Trophoblast cell (in vitro differentiated cells and primary cell): Measurements from ENCODE around the gene SHANK1.

ENCODE experiments used
- DNase-seq, 2 donors: peaks; one replicate each; pipeline ENCODE4 v3.0.0-alpha.2; 2016
- H2AFZ ChIP-seq: 2 replicates; pipeline ENCODE4 v1.6.1; 2013; ENCODE audit warnings: low read length, moderate library complexity, mild to moderate bottlenecking; ENCODE audit not compliant: insufficient read depth, poor library complexity
- H2AK5ac ChIP-seq: 2 replicates; pipeline ENCODE4 v1.6.1; 2013; ENCODE audit warnings: mild to moderate bottlenecking, low read length
- H2BK120ac ChIP-seq: 2 replicates; pipeline ENCODE4 v1.6.1; 2013; ENCODE audit warnings: low read length, mild to moderate bottlenecking, moderate library complexity; ENCODE audit not compliant: insufficient read depth, poor library complexity
- H2BK12ac ChIP-seq: 2 replicates; pipeline ENCODE4 v1.6.1; 2013; ENCODE audit warnings: mild to moderate bottlenecking, low read length, moderate library complexity
- H2BK5ac ChIP-seq: 2 replicates; pipeline ENCODE4 v1.6.1; 2013; ENCODE audit warnings: low read length, low read depth, moderate library complexity, mild to moderate bottlenecking; ENCODE audit not compliant: poor library complexity
- H3K14ac ChIP-seq: 2 replicates; pipeline ENCODE4 v1.6.1; 2013; ENCODE audit warnings: mild to moderate bottlenecking, low read length
- H3K18ac ChIP-seq: 2 replicates; pipeline ENCODE4 v1.6.1; 2013; ENCODE audit warnings: mild to moderate bottlenecking, low read length
- H3K23ac ChIP-seq: 2 replicates; pipeline ENCODE4 v1.6.1; 2013; ENCODE audit warnings: low read length
- H3K27ac ChIP-seq: 2 replicates; pipeline ENCODE4 v1.5.1; 2013; ENCODE audit warnings: low read depth, mild to moderate bottlenecking, inconsistent platforms, low read length, moderate library complexity
- H3K27me3 ChIP-seq: 2 replicates; pipeline ENCODE4 v1.6.1; 2013; ENCODE audit warnings: inconsistent platforms, mild to moderate bottlenecking, low read length, moderate library complexity; ENCODE audit not compliant: insufficient read depth
- H3K36me3 ChIP-seq, 2 experiments: 1 replicate in 1 of 2; 2 replicates in 1 of 2; pipeline ENCODE4 v1.6.1; 2013; ENCODE audit warnings: low read length in 2 of 2, mild to moderate bottlenecking in 2 of 2, moderate library complexity in 1 of 2; ENCODE audit not compliant: insufficient read depth in 2 of 2, control insufficient read depth in 1 of 2
- H3K4ac ChIP-seq: 2 replicates; pipeline ENCODE4 v1.6.1; 2013; ENCODE audit warnings: low read depth, mild to moderate bottlenecking, low read length, moderate library complexity
- H3K4me1 ChIP-seq, 2 experiments: 1 replicate in 1 of 2; 2 replicates in 1 of 2; pipeline ENCODE4 v1.6.1; 2013; ENCODE audit warnings: low read length in 2 of 2, mild to moderate bottlenecking in 2 of 2, moderate library complexity in 1 of 2; ENCODE audit not compliant: insufficient read depth in 2 of 2, control insufficient read depth in 1 of 2
- H3K4me2 ChIP-seq: 2 replicates; pipeline ENCODE4 v1.6.1; 2013; ENCODE audit warnings: inconsistent platforms, mild to moderate bottlenecking, low read length, moderate library complexity
- H3K4me3 ChIP-seq: 2 replicates; pipeline ENCODE4 v1.5.1; 2013; ENCODE audit warnings: mild to moderate bottlenecking, low read depth, low read length, inconsistent platforms
- H3K79me1 ChIP-seq: one replicate; pipeline ENCODE4 v1.6.1; 2013; ENCODE audit warnings: low read length
- H3K79me2 ChIP-seq: 2 replicates; pipeline ENCODE4 v1.6.1; 2013; ENCODE audit warnings: low read length, mild to moderate bottlenecking; ENCODE audit not compliant: control insufficient read depth, insufficient read depth, poor library complexity
- H3K9ac ChIP-seq: 2 replicates; pipeline ENCODE4 v1.6.1; 2013; ENCODE audit warnings: mild to moderate bottlenecking, low read length
- H3K9me3 ChIP-seq: 2 replicates; pipeline ENCODE4 v1.6.1; 2013; ENCODE audit warnings: low read depth, mild to moderate bottlenecking, control low read depth, inconsistent platforms, low read length; ENCODE audit not compliant: insufficient read depth
- H4K12ac ChIP-seq: 2 replicates; pipeline ENCODE4 v1.6.1; 2013; ENCODE audit warnings: low read depth, mild to moderate bottlenecking, low read length, moderate library complexity
- H4K8ac ChIP-seq: 2 replicates; pipeline ENCODE4 v1.6.1; 2013; ENCODE audit warnings: low read depth, mild to moderate bottlenecking, low read length, moderate library complexity
- H4K91ac ChIP-seq: one replicate; pipeline ENCODE4 v1.6.1; 2013; ENCODE audit warnings: low read depth, mild to moderate bottlenecking, low read length, moderate library complexity
- WGBS: extraction: QIAGEN DNeasy Blood & Tissue Kit; methylation state at CpG from one replicate; pipeline ENCODE4 v1.1.7; 2013; ENCODE audit warnings: missing lambda C conversion rate; ENCODE audit not compliant: insufficient read length, insufficient coverage; ENCODE audit errors: extremely low coverage; 5-methylcytosine and 5-hydroxymethylcytosine counted together

SHANK1 gene

GRCh38 chr19:50667759-50668231 lies 51.8 kb downstream of the SHANK1 start:
- Histone ChIP-seq H3K4ac (no peak overlapping the region), H4K12ac (no peak overlapping the region)
- no CpG with 5 or more reads among the region's 58 CpGs for WGBS

DNA sequence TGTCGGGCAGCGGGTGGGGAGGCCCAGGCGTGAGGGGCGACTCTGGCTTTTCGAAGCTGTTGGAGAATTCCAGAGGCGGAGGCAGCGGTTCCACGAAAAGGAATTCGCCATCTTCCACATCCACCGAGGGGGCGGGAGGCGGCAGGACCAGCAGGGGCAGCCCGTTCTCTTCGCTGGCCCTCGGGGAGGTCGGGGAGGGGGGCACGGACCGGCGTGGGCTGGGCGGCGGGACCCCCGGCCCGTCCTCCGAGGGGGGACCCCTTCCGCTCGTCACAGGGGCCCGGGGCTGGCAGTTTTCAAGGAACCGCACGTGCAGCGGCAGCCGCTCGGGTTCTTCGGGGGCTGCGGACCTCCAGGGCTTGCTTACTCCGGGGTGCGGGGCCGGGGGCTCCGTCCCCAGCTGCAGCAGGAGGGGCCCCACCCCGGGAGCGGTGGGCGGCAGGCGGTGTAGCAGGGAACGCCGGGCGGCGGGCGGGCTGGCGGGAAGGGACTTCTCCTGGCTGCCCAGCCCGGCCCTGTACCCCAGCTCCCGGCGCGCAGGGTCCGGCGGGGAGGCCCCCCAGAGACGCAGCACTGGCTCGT lies 52.3 kb downstream of the SHANK1 start:
- Histone ChIP-seq H3K79me1 (no peaks in the 10 kb centered on the region), H3K4me1 (no peaks in the 10 kb centered on the region), H3K9ac (no peak overlapping the region), H4K12ac (no peak overlapping the region), H4K8ac (no peak overlapping the region), H2AK5ac (no peak overlapping the region), H2BK5ac (no peak overlapping the region), H2BK12ac (no peak overlapping the region), H3K4me3 (no peak overlapping the region), H3K4me2 (no peak overlapping the region), H3K9me3 (peaks cover 9% of the 10 kb centered on the region), H3K27ac (no peak overlapping the region), H3K14ac (no peak overlapping the region), H3K18ac (no peak overlapping the region), H3K23ac (no peak overlapping the region), H2AFZ (no peak overlapping the region), H4K91ac (no peak overlapping the region), H3K4ac (no peak overlapping the region), H3K27me3 (peaks cover 40% of the 10 kb centered on the region), H3K79me2 (no peaks in the 10 kb centered on the region), H3K36me3 (no peaks in the 10 kb centered on the region), H2BK120ac (no peak overlapping the region)
- no CpG with 5 or more reads among the region's 56 CpGs for WGBS
- DNase-seq = no peak

More at GRCh38 chr19:50667759-50668231, 51.8 kb downstream of the SHANK1 start:
- no peak overlapping the region for H3K18ac ChIP-seq
- H3K14ac ChIP-seq = no peak overlapping the region
- no peak overlapping the region for H2BK5ac ChIP-seq
- no peak for DNase-seq
- peaks cover 9% of the 10 kb centered on the region for H3K9me3 ChIP-seq
- H3K23ac ChIP-seq = no peak overlapping the region
- no peak overlapping the region for H4K8ac ChIP-seq
- no peaks in the 10 kb centered on the region for H3K4me1 ChIP-seq
- no peak overlapping the region for H4K91ac ChIP-seq
- H3K4me3 ChIP-seq = no peak overlapping the region
- H3K9ac ChIP-seq = no peak overlapping the region
- no peaks in the 10 kb centered on the region for H3K36me3 ChIP-seq
- H3K27me3 ChIP-seq = peaks cover 40% of the 10 kb centered on the region
- H2BK12ac ChIP-seq = no peak overlapping the region
- no peaks in the 10 kb centered on the region for H3K79me1 ChIP-seq
- no peak overlapping the region for H3K27ac ChIP-seq
- H2AFZ ChIP-seq = no peak overlapping the region
- H2BK120ac ChIP-seq = no peak overlapping the region
- no peaks in the 10 kb centered on the region for H3K79me2 ChIP-seq
- no peak overlapping the region for H2AK5ac ChIP-seq
- no peak overlapping the region for H3K4me2 ChIP-seq

GRCh38 chr19:50666346-50667176 lies 53.0 kb downstream of the SHANK1 start:
- Histone ChIP-seq H3K79me1 (no peaks in the 10 kb centered on the region), H3K36me3 (no peaks in the 10 kb centered on the region), H2AK5ac (no peak overlapping the region), H4K8ac (no peak overlapping the region), H3K4me1 (no peaks in the 10 kb centered on the region), H3K27ac (no peak overlapping the region), H3K9ac (no peak overlapping the region), H2BK5ac (no peak overlapping the region), H3K4ac (no peak overlapping the region), H3K4me2 (no peak overlapping the region), H4K91ac (no peak overlapping the region), H3K9me3 (peaks cover 9% of the 10 kb centered on the region), H3K23ac (no peak overlapping the region), H2AFZ (no peak overlapping the region), H2BK120ac (no peak overlapping the region), H3K79me2 (no peaks in the 10 kb centered on the region), H3K4me3 (no peak overlapping the region), H3K14ac (no peak overlapping the region), H3K18ac (no peak overlapping the region), H3K27me3 (peaks cover 40% of the 10 kb centered on the region), H2BK12ac (no peak overlapping the region), H4K12ac (no peak overlapping the region)
- no peak for DNase-seq
- no CpG with 5 or more reads among the region's 47 CpGs for WGBS

- Histone ChIP-seq H3K4me3 (no peak overlapping the region), H3K79me1 (no peaks in the 10 kb centered on the region), H2AK5ac (no peak overlapping the region), H3K27ac (no peak overlapping the region), H2BK12ac (no peak overlapping the region), H3K23ac (no peak overlapping the region), H3K36me3 (no peaks in the 10 kb centered on the region), H4K8ac (no peak overlapping the region), H4K12ac (no peak overlapping the region), H2BK5ac (no peak overlapping the region), H3K27me3 (peaks cover 34% of the 10 kb centered on the region), H3K4ac (no peak overlapping the region), H3K4me1 (peaks cover under 1 to 1% of the 10 kb centered on the region in 2 experiments), H2AFZ (no peak overlapping the region), H3K4me2 (no peak overlapping the region), H3K9ac (no peak overlapping the region), H4K91ac (no peak overlapping the region), H2BK120ac (no peak overlapping the region), H3K18ac (no peak overlapping the region), H3K79me2 (no peaks in the 10 kb centered on the region), H3K9me3 (peaks cover 13% of the 10 kb centered on the region), H3K14ac (no peak overlapping the region)
- no peak for DNase-seq
- WGBS = no CpG with 5 or more reads among the region's 6 CpGs
Observed at GRCh38 chr19:50664204-50664603, 55.4 kb downstream of the SHANK1 start.
